SK-N-SH (cell line): Measurements from ENCODE around the gene DNAAF9.
"Not testable (repeated sequence)": the region's sequence is repeated elsewhere in the genome, so short reads cannot be mapped to it uniquely, and the experiment has no call there.

ENCODE experiments used
- CHD2 ChIP-seq: fragments of 150-350 bp; IDR thresholded peaks from 2 replicates; pipeline ENCODE4 v1.6.1; 2018; ENCODE audit warnings: low read length; ENCODE audit not compliant: partially characterized antibody
- MXI1 ChIP-seq: IDR thresholded peaks from 2 replicates; pipeline ENCODE4 v1.6.1; 2012; ENCODE audit warnings: mild to moderate bottlenecking, low read depth, low read length, improper control_type of control experiment
- TF ChIP-seq, protein P1 (sequence below): fragments of 200-600 bp; sonication (generic); IDR thresholded peaks from 2 replicates; pipeline ENCODE4 v1.6.1; 2017; ENCODE audit warnings: antibody characterized with exemption, mild to moderate bottlenecking, moderate library complexity
- TF ChIP-seq, protein P2 (sequence below): IDR thresholded peaks from 2 replicates; pipeline ENCODE4 v1.4.0; 2012; ENCODE audit warnings: low read depth, borderline replicate concordance

DNA sequence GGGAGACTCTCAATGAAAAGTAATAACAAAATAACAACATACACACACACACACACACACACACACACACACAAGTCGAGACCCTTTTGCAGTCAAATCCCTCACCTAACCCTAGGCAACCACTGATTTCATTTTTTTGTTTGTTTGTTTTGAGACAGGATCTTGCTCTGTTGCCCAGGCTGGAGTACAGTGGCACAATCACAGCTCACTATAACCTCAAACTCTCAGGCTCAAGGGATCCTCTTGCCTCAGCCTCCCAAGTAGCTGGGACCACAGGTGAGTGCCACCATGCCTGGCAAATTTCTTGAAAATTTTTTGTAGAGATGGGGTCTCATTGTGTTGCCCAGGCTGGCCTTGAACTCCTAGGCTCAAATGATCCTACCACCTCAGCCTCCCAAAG lies 10.7 kb upstream of the DNAAF9 start:
- TF ChIP-seq, protein P1, sequence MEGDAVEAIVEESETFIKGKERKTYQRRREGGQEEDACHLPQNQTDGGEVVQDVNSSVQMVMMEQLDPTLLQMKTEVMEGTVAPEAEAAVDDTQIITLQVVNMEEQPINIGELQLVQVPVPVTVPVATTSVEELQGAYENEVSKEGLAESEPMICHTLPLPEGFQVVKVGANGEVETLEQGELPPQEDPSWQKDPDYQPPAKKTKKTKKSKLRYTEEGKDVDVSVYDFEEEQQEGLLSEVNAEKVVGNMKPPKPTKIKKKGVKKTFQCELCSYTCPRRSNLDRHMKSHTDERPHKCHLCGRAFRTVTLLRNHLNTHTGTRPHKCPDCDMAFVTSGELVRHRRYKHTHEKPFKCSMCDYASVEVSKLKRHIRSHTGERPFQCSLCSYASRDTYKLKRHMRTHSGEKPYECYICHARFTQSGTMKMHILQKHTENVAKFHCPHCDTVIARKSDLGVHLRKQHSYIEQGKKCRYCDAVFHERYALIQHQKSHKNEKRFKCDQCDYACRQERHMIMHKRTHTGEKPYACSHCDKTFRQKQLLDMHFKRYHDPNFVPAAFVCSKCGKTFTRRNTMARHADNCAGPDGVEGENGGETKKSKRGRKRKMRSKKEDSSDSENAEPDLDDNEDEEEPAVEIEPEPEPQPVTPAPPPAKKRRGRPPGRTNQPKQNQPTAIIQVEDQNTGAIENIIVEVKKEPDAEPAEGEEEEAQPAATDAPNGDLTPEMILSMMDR, result not testable (repeated sequence)
- not testable (repeated sequence) for TF ChIP-seq MXI1, CHD2
- TF ChIP-seq, protein P2, sequence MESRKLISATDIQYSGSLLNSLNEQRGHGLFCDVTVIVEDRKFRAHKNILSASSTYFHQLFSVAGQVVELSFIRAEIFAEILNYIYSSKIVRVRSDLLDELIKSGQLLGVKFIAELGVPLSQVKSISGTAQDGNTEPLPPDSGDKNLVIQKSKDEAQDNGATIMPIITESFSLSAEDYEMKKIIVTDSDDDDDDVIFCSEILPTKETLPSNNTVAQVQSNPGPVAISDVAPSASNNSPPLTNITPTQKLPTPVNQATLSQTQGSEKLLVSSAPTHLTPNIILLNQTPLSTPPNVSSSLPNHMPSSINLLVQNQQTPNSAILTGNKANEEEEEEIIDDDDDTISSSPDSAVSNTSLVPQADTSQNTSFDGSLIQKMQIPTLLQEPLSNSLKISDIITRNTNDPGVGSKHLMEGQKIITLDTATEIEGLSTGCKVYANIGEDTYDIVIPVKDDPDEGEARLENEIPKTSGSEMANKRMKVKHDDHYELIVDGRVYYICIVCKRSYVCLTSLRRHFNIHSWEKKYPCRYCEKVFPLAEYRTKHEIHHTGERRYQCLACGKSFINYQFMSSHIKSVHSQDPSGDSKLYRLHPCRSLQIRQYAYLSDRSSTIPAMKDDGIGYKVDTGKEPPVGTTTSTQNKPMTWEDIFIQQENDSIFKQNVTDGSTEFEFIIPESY, result not testable (repeated sequence)
